ENCODE results near the gene CSTF1.

Gene CSTF1

GRCh38 chr20:56430957-56431356 lies 38.5 kb downstream of the CSTF1 start:
- no peak for DNase-seq

GRCh38 chr20:56431471-56431870 lies 39.0 kb downstream of the CSTF1 start:
- DNase-seq: no peak

- DNase-seq: no peak
These were observed 40.9 kb downstream of the CSTF1 start for GRCh38 chr20:56433221-56433879.

GRCh38 chr20:56433880-56434255 lies 41.4 kb downstream of the CSTF1 start:
- DNase-seq: no peak

- no peak for DNase-seq
These were observed 44.9 kb downstream of the CSTF1 start for GRCh38 chr20:56437196-56437960.

- no peak for DNase-seq
These were observed 45.8 kb downstream of the CSTF1 start for GRCh38 chr20:56438284-56438683.

GRCh38 chr20:56439771-56440291 lies 47.4 kb downstream of the CSTF1 start:
- no peak for DNase-seq

GRCh38 chr20:56440346-56441007 lies 48.0 kb downstream of the CSTF1 start:
- no peak for DNase-seq

- no peak for DNase-seq
These were observed 50.2 kb downstream of the CSTF1 start for GRCh38 chr20:56442389-56443365.

- no peak for DNase-seq
These were observed 51.5 kb downstream of the CSTF1 start for GRCh38 chr20:56443654-56444540.

GRCh38 chr20:56445130-56445529 lies 52.7 kb downstream of the CSTF1 start:
- DNase-seq: no peak

GRCh38 chr20:56445540-56445939 lies 53.1 kb downstream of the CSTF1 start:
- DNase-seq: no peak

- no peak for DNase-seq
These were observed 54.8 kb downstream of the CSTF1 start for GRCh38 chr20:56447227-56447626.

GRCh38 chr20:56449459-56449858 lies 57.0 kb downstream of the CSTF1 start:
- DNase-seq: no peak

GRCh38 chr20:56451056-56451765 lies 58.8 kb downstream of the CSTF1 start:
- no peak for DNase-seq

GRCh38 chr20:56453352-56453751 lies 60.9 kb downstream of the CSTF1 start:
- DNase-seq: no peak

GRCh38 chr20:56454754-56455153 lies 62.3 kb downstream of the CSTF1 start:
- DNase-seq: no peak
